ENCODE data around the gene SLC27A5. TPM values are rescaled to one million over a fixed set of nuclear protein-coding genes. Genes with fewer than 3 reads are reported as not detected.
A peak's percentile ranks its signal among the peaks of the same experiment; 100 is the strongest.

Gene SLC27A5
- total RNA-seq, 4 donors from 2014 or later, result 10.5 to 17.7 (median 13.4) TPM

DNA sequence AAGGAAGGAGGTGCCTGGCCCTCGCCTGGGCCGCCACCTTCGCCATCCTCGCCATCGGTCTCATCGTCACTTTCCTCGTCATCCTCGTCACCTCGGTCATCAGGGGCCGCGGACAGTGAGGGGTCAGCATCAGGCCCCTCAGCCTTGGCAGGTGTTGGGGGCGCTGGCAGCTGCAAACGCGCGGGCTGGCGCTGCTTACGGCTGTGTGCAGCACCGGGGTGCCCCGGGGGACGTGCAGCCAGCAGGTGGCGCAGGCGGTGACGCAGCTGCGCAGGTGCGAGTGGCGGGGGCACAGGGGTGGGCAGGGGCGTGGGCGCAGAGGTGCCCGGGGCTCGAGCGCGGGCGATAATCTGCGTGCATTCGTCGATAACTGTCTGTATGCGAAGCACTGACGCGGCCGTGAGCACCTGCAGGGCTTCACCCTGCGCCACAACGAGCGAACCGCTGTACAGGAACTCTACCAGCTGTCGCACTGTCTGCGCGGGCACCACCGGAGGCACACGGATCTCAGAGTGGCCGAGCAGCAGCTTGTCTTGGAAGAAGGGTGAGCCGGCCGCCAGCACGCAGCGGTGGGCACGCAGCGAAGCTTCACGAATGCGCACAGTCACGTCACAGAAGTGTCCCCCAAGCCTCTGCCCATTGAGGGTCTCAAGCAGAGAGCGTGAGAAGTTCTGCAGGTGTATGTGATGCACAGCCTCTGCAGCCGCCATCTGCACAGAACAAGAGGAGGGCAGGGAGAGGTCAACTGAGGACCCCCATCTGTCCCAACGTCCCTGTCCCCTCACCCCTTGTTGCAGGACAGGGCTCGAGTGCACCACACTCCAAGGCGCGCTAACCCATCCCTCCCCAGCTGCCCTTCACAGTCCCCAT lies 5.4 kb upstream of the SLC27A5 start:
- TF ChIP-seq POLR2A (IDR thresholded peaks at IDR 0.05), result no peak
- TF ChIP-seq EP300 (IDR thresholded peaks at IDR 0.05), result no peak
- no peak for TF ChIP-seq CTCF (IDR thresholded peaks at IDR 0.05)
- Histone ChIP-seq H3K27me3 (no peaks in the 10 kb centered on the region), H3K27ac (peak overlapping the region in 1 of 4 donors; percentile 98), H3K4me3 (no peak overlapping the region), H3K9me3 (no peaks in the 10 kb centered on the region), H3K36me3 (peaks cover 0 to 37% (median 12%) of the 10 kb centered on the region in 3 donors), H3K4me1 (peaks cover 3 to 64% (median 23%) of the 10 kb centered on the region in 4 donors)
- 90 to 91% methylated on average over 64 to 65 of the region's 65 CpGs for WGBS, 2 donors
- DNase-seq (ENCODE audit: low spot score in 2 of 2), result no peak

- Histone ChIP-seq H3K9me3 (no peaks in the 10 kb centered on the region), H3K4me3 (no peak overlapping the region), H3K27me3 (no peaks in the 10 kb centered on the region), H3K36me3 (peaks cover 0 to 37% (median 12%) of the 10 kb centered on the region in 3 donors), H3K27ac (no peak overlapping the region), H3K4me1 (peaks cover 3 to 64% (median 23%) of the 10 kb centered on the region in 4 donors)
- DNase-seq (ENCODE audit: low spot score in 2 of 2), result no peak
- 87 to 89% methylated on average over 25 of the region's 25 CpGs for WGBS, 2 donors
- TF ChIP-seq POLR2A (IDR thresholded peaks at IDR 0.05), result no peak
- TF ChIP-seq EP300 (IDR thresholded peaks at IDR 0.05), result no peak
These were observed 4.5 kb upstream of the SLC27A5 start for GRCh38 chr19:58516246-58516836.

DNA sequence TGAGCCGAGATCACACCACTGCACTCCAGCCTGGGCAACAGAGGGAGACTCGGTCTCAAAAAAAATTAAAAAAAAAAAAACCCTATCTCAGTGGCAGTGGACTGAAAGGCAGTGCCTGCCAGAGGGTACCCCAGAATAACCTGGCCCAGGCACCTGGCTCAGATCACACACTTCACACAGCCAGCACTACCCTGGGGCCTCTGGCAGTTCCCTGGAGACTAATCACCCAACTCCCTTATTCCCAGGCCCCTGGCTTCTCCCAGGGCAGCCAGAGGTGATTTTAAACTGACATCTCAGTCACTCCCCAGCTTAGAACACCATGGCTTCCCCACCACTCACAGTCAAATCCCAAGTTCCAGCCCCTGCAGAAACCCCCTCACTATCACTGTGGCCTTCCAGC lies 3.5 kb upstream of the SLC27A5 start:
- Histone ChIP-seq H3K36me3 (peaks cover 0 to 42% (median 12%) of the 10 kb centered on the region in 3 donors), H3K27ac (no peak overlapping the region), H3K4me3 (no peak overlapping the region), H3K9me3 (no peaks in the 10 kb centered on the region), H3K27me3 (no peaks in the 10 kb centered on the region), H3K4me1 (peaks cover 3 to 58% (median 19%) of the 10 kb centered on the region in 4 donors)
- TF ChIP-seq POLR2A (IDR thresholded peaks at IDR 0.05) (no peak), EP300 (IDR thresholded peaks at IDR 0.05) (no peak), CTCF (IDR thresholded peaks at IDR 0.05) (no peak)
- 89 to 95% methylated on average over 2 of the region's 2 CpGs for WGBS, 2 donors
- DNase-seq (ENCODE audit: low spot score in 2 of 2), result no peak

GRCh38 chr19:58514564-58515022 lies 2.8 kb upstream of the SLC27A5 start:
- Histone ChIP-seq H3K27ac (peak overlapping the region in 2 of 4 donors; percentile 74), H3K4me3 (peak overlapping the region; percentile 17 to 50 (median 36)), H3K36me3 (peaks cover 0 to 42% (median 12%) of the 10 kb centered on the region in 3 donors), H3K4me1 (peaks cover 3 to 56% (median 18%) of the 10 kb centered on the region in 4 donors), H3K27me3 (no peaks in the 10 kb centered on the region), H3K9me3 (no peaks in the 10 kb centered on the region)
- 73 to 90% methylated on average over 1 to 3 of the region's 3 CpGs for WGBS, 2 donors
- no peak for DNase-seq (ENCODE audit: low spot score in 2 of 2)
- TF ChIP-seq CTCF (IDR thresholded peaks at IDR 0.05), result no peak
- no peak for TF ChIP-seq EP300 (IDR thresholded peaks at IDR 0.05)
- TF ChIP-seq POLR2A (IDR thresholded peaks at IDR 0.05), result no peak

DNA sequence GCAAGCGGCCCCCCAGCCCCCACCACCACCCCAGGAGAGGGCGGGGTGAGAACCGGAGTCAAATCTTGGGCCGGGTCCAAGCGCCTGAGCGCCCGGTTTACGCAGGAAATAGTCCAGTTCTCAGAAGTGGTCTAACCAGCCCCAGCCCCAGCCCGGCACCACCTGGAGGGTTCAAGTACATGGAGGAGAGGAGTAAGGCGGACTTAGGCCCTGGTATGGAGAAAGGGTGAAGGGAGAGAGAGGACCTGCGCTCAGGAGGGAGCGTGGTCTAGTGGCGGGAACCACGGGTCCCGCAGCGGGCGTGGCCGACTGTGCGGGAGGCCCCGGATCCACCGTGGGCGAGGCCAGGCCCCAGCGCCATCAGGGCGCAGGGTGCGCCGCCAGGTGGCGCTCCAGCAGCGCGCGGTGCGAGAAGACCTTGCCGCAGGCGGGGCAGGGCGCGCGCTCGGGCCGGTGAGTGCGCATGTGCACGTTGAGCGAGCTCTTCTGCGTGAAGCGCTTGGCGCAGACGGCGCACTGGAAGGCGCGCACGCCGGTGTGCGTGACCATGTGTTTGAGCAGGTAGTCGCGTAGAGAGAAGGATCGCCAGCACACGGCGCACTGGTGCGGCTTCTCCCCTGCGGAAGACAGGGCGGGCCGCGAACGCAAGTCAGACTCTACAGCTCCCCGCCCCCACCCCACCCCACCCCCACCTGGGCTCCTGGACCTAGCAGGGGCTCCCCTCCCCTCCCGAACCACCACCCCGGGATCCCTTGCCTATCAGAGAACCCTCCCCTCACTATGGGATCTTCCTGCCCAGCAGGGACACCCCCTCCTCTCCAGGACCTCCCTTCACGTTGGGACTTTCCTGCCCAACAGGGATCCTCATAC lies 2.1 kb upstream of the SLC27A5 start:
- peaks cover 0 to 42% (median 12%) of the 10 kb centered on the region in 3 donors for H3K36me3 ChIP-seq
- H3K9me3 ChIP-seq, result no peaks in the 10 kb centered on the region
- WGBS, 2 donors, result 20 to 24% methylated on average over 62 to 65 of the region's 66 CpGs
- H3K4me3 ChIP-seq, result peak overlapping the region; percentile 17 to 50 (median 36)
- H3K27ac ChIP-seq, result peak overlapping the region; percentile 8 to 74 (median 68)
- H3K4me1 ChIP-seq, result peaks cover 3 to 56% (median 18%) of the 10 kb centered on the region in 4 donors
- no peaks in the 10 kb centered on the region for H3K27me3 ChIP-seq
- TF ChIP-seq EP300 (IDR thresholded peaks at IDR 0.05) (no peak), POLR2A (IDR thresholded peaks at IDR 0.05) (no peak), CTCF (IDR thresholded peaks at IDR 0.05) (peak; percentile 81 to 96 (median 91))
- peak; percentile 54 to 64 for DNase-seq (ENCODE audit: low spot score in 2 of 2)

All from tibial nerve (tissue), 4 donors.